HCT116 (cell line): ENCODE data around the gene ACKR4.

Experiments used
- CEBPB ChIP-seq: IDR thresholded peaks from 2 replicates; pipeline ENCODE4 v1.6.1; 2012; ENCODE audit warnings: low read depth
- CTCF ChIP-seq, 3 experiments: fragments of 200-600 bp in 1 of 3; sonication (generic) in 1 of 3; IDR thresholded peaks in 2 of 3; conservative IDR thresholded peaks in 1 of 3; 2 replicates each; pipeline ENCODE4 v1.5.1; 2012 to 2017; ENCODE audit warnings: low read depth in 2 of 3, low read length in 2 of 3, antibody characterized with exemption in 1 of 3, borderline replicate concordance in 1 of 3, control low read depth in 1 of 3, mild to moderate bottlenecking in 1 of 3, mixed read lengths in 1 of 3, mixed run types in 1 of 3, moderate library complexity in 1 of 3; ENCODE audit not compliant: insufficient read depth in 1 of 3
- EZH2 ChIP-seq: fragments of 200-600 bp; sonication (generic); IDR thresholded peaks from 2 replicates; pipeline ENCODE4 v1.6.1; 2017; ENCODE audit warnings: antibody characterized with exemption, mixed run types
- JUND ChIP-seq: IDR thresholded peaks from 2 replicates; pipeline ENCODE4 v1.6.1; 2012
- MAX ChIP-seq: IDR thresholded peaks from 2 replicates; pipeline ENCODE4 v1.6.1; 2012
- POLR2A ChIP-seq: IDR thresholded peaks from 2 replicates; pipeline ENCODE4 v1.7.0; 2011; ENCODE audit warnings: borderline replicate concordance; ENCODE audit not compliant: insufficient read depth, insufficient read length; ENCODE audit errors: extremely low read depth
- POLR2AphosphoS5 ChIP-seq: IDR thresholded peaks from 2 replicates; pipeline ENCODE4 v1.6.1; 2011; ENCODE audit warnings: mild to moderate bottlenecking, low read depth, low read length, moderate library complexity
- SIN3A ChIP-seq: IDR thresholded peaks from 2 replicates; pipeline ENCODE4 v1.6.1; 2012; ENCODE audit warnings: low read depth
- SRF ChIP-seq: IDR thresholded peaks from 2 replicates; pipeline ENCODE4 v1.6.1; 2012; ENCODE audit warnings: low read depth
- TCF7L2 ChIP-seq: IDR thresholded peaks from 2 replicates; pipeline ENCODE4 v1.7.0; 2011; ENCODE audit warnings: borderline replicate concordance, inconsistent platforms; ENCODE audit not compliant: insufficient read depth, insufficient read length; ENCODE audit errors: extremely low read depth
- YY1 ChIP-seq: IDR thresholded peaks from 2 replicates; pipeline ENCODE4 v1.6.1; 2011; ENCODE audit warnings: low read length, low read depth, moderate library complexity, mild to moderate bottlenecking; ENCODE audit not compliant: insufficient replicate concordance; ENCODE audit errors: extremely low read depth
- ZBTB33 ChIP-seq: IDR thresholded peaks from 2 replicates; pipeline ENCODE4 v1.6.1; 2011; ENCODE audit warnings: mild to moderate bottlenecking, low read length, moderate library complexity; ENCODE audit not compliant: insufficient replicate concordance; ENCODE audit errors: extremely low read depth
- ZFX ChIP-seq: fragments of 450-650 bp; IDR thresholded peaks from 2 replicates; pipeline ENCODE4 v1.6.1; 2017
- ZNF274 ChIP-seq: fragments of 200-500 bp; sonication (Bioruptor generic); IDR thresholded peaks from 2 replicates; pipeline ENCODE4 v1.6.1; 2014; ENCODE audit warnings: mild to moderate bottlenecking, low read depth, low read length, inconsistent platforms

GRCh38 chr3:132628157-132628556, 31.1 kb downstream of the ACKR4 start:
- TF ChIP-seq CTCF (IDR thresholded peaks at IDR 0.05 in 2 of 3, conservative IDR thresholded peaks at IDR 0.05 in 1 of 3; ENCODE audit: borderline replicate concordance in 1 of 3, insufficient read depth in 1 of 3, low read depth in 2 of 3, low read length in 2 of 3) (no peak), SIN3A (no peak), ZFX (no peak), JUND (no peak), ZNF274 (no peak), POLR2A (no peak), YY1 (no peak), CEBPB (no peak), MAX (no peak), POLR2AphosphoS5 (no peak), SRF (no peak), TCF7L2 (no peak), ZBTB33 (no peak), EZH2 (no peak)
